GM12891 (cell line): ENCODE data around the gene GGT7.
"Not testable (repeated sequence)": the region's sequence is repeated elsewhere in the genome, so short reads cannot be mapped to it uniquely, and the experiment has no call there.

Source experiments
- DNase-seq: peaks from one replicate; pipeline ENCODE4 v3.0.0; 2011; ENCODE audit warnings: low spot score; ENCODE audit not compliant: insufficient read length
- FAIRE-seq: peaks from 2 replicates; lab custom pipeline; 2011; peaks lifted over from hg19 to GRCh38; lab: Jason Lieb, UNC
- PAX5 ChIP-seq: IDR thresholded peaks from 2 replicates; pipeline ENCODE4 v1.6.1; 2011; ENCODE audit warnings: low read length, moderate library complexity, mild to moderate bottlenecking; ENCODE audit not compliant: insufficient read depth, severe bottlenecking
- POLR2A ChIP-seq: IDR thresholded peaks from 2 replicates; pipeline ENCODE4 v1.6.1; 2011; ENCODE audit warnings: low read depth, low read length, control low read depth
- POLR2AphosphoS5 ChIP-seq: IDR thresholded peaks from 2 replicates; pipeline ENCODE4 v1.6.1; 2011; ENCODE audit warnings: low read depth, low read length, control low read depth
- POU2F2 ChIP-seq: IDR thresholded peaks from 2 replicates; pipeline ENCODE4 v1.6.1; 2011; ENCODE audit warnings: low read depth, mild to moderate bottlenecking, control low read depth, low read length, moderate library complexity
- SPI1 ChIP-seq: IDR thresholded peaks from 2 replicates; pipeline ENCODE4 v1.6.1; 2011; ENCODE audit warnings: low read depth, low read length, control low read depth
- TAF1 ChIP-seq: IDR thresholded peaks from 2 replicates; pipeline ENCODE4 v1.6.1; 2011; ENCODE audit warnings: low read depth, low read length, control low read depth

The GGT7 gene

DNA sequence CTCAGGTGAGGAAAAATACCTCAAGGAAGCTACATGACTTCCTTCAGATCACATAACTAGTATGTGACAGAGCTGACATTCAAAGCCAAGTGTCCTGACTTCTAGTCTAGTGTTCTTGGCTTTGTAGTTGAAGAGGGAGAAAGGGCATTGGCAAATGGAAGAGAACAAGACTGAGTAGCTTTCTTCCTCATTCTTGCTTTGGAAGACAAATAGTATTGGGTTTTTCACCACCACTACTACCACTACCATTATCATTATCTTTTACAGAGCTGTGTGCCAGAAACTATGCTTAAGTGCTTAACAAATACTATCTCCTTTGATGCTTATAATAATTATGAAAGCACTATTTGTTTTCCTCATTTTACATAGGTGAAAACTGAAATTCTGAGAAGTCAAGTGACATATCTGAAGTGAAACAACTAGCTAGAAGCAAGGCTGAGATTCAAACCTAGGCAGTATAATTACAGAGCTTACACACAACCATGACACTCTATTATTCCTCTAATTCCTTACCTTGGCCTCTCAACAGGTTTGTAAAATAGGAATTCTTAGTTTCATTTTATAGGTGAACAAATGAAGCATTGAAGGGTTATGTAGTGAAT lies 10.5 kb upstream of the GGT7 start:
- TF ChIP-seq POLR2AphosphoS5, result no peak
- no peak for TF ChIP-seq POU2F2
- no peak for TF ChIP-seq POLR2A
- no peak for TF ChIP-seq SPI1
- no peak for TF ChIP-seq PAX5
- no peak for TF ChIP-seq TAF1
- no peak for DNase-seq
- no peak for FAIRE-seq

DNA sequence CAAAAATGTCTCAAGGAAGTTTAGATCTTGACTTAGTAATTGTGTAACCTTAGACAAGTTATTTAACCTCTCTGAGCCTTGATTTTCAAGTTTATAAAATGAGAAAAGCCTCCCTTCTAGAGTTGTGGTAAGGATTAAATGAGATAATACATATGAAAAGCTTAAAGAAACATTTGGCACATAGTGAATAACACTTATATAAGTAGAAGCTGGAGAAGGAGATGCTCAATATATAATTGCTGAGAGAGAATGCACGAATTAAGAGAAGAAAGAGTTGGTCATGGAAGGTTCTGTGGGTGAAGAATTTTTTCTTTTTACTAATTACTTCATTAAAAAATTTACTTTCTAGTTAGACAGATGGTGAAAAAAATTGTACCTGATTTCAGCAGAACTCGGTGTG lies 9.0 kb upstream of the GGT7 start:
- TF ChIP-seq POLR2A (no peak), SPI1 (no peak), PAX5 (no peak), POLR2AphosphoS5 (no peak)
- FAIRE-seq, result no peak
- DNase-seq, result no peak

DNA sequence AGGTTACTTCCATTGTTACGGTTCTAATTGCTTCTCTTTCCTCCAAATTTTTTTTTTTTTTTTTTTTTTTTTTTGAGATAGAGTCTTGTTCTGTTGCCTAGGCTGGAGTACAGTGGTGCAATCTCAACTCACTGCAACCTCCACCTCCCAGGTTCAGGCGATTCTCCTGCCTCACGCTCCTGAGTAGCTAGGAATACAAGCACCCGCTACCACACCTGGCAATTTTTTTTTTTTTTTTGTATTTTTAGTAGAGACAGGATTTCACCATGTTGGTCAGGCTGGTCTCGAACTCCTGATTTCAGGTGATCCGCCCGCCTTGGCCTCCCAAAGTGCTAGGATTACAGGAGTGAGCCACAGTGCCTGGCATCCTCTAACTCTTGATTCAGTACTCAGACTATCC lies 8.3 kb upstream of the GGT7 start:
- not testable (repeated sequence) for FAIRE-seq, DNase-seq

DNA sequence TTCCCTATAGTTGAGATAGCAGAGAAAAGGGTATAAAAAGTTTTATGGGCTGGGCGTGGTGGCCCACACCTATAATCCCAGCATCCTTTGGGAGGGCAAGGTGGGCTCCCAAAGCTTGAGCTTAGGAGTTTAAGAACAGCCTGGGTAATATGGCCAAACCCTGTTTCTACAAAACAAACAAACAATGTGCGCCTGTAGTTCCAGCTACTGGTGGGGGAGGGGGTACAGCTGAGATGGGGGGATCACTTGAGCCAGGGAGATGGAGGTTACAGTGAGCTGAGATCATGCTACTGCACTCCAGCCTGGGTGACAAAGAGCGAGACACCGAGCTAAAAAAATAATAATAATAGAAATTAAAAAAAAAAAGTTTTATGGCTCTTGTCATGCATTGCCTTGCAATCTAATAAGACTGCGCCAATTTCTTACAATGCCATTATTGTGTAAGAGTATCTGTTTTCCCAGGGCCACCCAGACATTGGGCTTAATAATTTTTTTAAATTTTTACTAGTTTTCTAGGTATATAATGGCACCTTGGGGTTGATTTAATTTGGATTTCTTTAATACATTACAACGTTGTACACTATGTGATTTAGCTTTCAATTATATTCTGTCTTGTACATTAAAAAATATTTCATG lies 7.7 kb upstream of the GGT7 start:
- FAIRE-seq, result no peak
- no peak for DNase-seq
- TF ChIP-seq POU2F2 (no peak), TAF1 (no peak), PAX5 (no peak), SPI1 (no peak), POLR2AphosphoS5 (no peak), POLR2A (no peak)

DNA sequence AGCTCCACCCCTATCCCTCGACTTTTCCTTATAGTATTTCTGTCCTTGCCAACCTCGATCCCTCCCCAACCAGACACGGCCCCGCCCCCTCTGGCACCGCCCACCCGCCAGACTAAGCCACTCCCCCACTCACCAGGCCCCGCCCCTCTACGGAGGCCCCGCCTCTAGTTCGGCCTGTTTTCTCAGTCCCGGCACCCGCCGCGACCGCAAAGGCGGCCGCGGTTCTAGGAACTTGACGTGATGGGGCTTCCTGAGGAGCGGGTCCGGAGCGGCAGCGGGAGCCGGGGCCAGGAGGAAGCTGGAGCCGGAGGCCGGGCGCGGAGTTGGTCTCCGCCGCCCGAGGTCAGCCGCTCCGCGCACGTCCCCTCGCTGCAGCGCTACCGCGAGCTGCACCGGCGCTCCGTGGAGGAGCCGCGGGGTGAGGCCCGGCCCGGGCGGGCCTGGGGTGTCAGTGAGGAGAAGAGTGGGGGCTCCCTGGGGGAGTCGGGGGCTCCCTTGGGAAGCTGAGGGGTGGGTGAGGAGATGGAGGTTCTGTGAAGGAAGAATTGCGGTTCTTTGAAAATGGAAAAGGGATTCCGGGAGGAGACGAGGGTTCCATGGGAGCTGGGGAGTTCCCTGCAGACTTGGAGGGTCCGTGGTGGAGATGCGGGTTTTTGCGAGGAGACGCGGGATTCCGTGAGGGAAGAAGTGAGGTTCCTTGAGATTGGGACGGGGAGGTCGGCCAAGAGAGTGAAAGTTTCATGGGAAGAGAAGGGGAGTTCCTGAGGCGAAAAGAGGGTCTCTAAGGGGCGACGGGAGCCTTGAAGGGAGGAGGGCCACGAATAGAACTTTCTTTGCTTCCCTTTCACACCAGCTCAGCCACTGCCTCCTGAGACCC lies 4.0 kb upstream of the GGT7 start, which contains the start of gene ACSS2:
TSS of gene ACSS2 (plus strand) at position 207 of the 877 bp plus-strand sequence. CDS start at position 241, 34 bp downstream.
- peak; percentile 26 for FAIRE-seq
- TF ChIP-seq POLR2AphosphoS5 (no peak), SPI1 (no peak), TAF1 (no peak), POU2F2 (no peak), PAX5 (no peak), POLR2A (no peak)
- DNase-seq, result peak; percentile 67

- DNase-seq (no peak), FAIRE-seq (peak; percentile 91)
- TF ChIP-seq PAX5 (no peak), SPI1 (no peak), POU2F2 (no peak), TAF1 (no peak), POLR2A (no peak), POLR2AphosphoS5 (no peak)
Observed at GRCh38 chr20:34875642-34876405, 3.2 kb upstream of the GGT7 start.

- peak; percentile 76 for FAIRE-seq
Observed at GRCh38 chr20:34874094-34874654, 1.5 kb upstream of the GGT7 start.

GRCh38 chr20:34873583-34874093 lies 982 bp upstream of the GGT7 start:
- TF ChIP-seq POLR2A (no peak), PAX5 (no peak), POU2F2 (no peak), SPI1 (no peak), TAF1 (no peak), POLR2AphosphoS5 (no peak)
- no peak for DNase-seq
- no peak for FAIRE-seq

More at GRCh38 chr20:34874094-34874654, 1.5 kb upstream of the GGT7 start:
- no peak for DNase-seq
- no peak for TF ChIP-seq POLR2AphosphoS5
- no peak for TF ChIP-seq SPI1
- TF ChIP-seq PAX5, result no peak
- TF ChIP-seq POU2F2, result no peak
- TF ChIP-seq POLR2A, result no peak
- TF ChIP-seq TAF1, result no peak

GRCh38 chr20:34871966-34872621 lies 562 bp downstream of the GGT7 start:
- DNase-seq, result no peak
- no peak for TF ChIP-seq PAX5
- no peak for TF ChIP-seq SPI1
- TF ChIP-seq POLR2A, result no peak
- no peak for TF ChIP-seq POLR2AphosphoS5
- no peak for TF ChIP-seq TAF1
- TF ChIP-seq POU2F2, result no peak
- no peak for FAIRE-seq
